CD4-positive, alpha-beta memory T cell (primary cell): ENCODE data around the gene WAPL. TPM values are rescaled to one million over a fixed set of nuclear protein-coding genes. Genes with fewer than 3 reads are reported as not detected.

Source experiments
- CTCF ChIA-PET: fragments of 350-600 bp; sonication (Branson Sonifier 250); formaldehyde crosslinking; loops from one replicate; lab custom pipeline; 2021; ENCODE audit warnings: inconsistent platforms; ENCODE audit not compliant: partially characterized antibody; lab: Charles Lee
- POLR2A ChIA-PET: fragments of 350-600 bp; sonication (Branson Sonifier 250); formaldehyde crosslinking; loops from one replicate; lab custom pipeline; 2021; ENCODE audit not compliant: partially characterized antibody; lab: Charles Lee
- DNase-seq, 5 donors: peaks; one replicate each; pipeline versions ENCODE4 v3.0.0 to v3.0.0-alpha.2; 2020 to 2022; ENCODE audit warnings: mixed read lengths in 1 of 5
- H3K27ac ChIP-seq: one replicate; pipeline ENCODE4 v1.7.0; 2013; ENCODE audit warnings: low read depth, low read length
- H3K27me3 ChIP-seq: 2 replicates; pipeline ENCODE4 v1.7.0; 2013; ENCODE audit warnings: mild to moderate bottlenecking, low read length, moderate library complexity; ENCODE audit not compliant: insufficient read depth
- H3K36me3 ChIP-seq: 2 replicates; pipeline ENCODE4 v1.7.0; 2013; ENCODE audit warnings: mild to moderate bottlenecking, low read length, moderate library complexity; ENCODE audit not compliant: insufficient read depth
- H3K4me1 ChIP-seq: 2 replicates; pipeline ENCODE4 v1.7.0; 2013; ENCODE audit warnings: mild to moderate bottlenecking, low read length, moderate library complexity; ENCODE audit not compliant: insufficient read depth
- H3K4me3 ChIP-seq, 2 donors: one replicate each; pipeline ENCODE4 v1.7.0; 2013; ENCODE audit warnings: low read length in 2 of 2, mild to moderate bottlenecking in 1 of 2
- H3K9me3 ChIP-seq, 2 donors: one replicate each; pipeline ENCODE4 v1.7.0; 2013; ENCODE audit warnings: low read length in 2 of 2, control low read depth in 1 of 2; ENCODE audit not compliant: control insufficient read depth in 1 of 2
- H3K27ac Mint-ChIP-seq, 7 donors: one replicate each; pipeline ENCODE4 v1.8.0; 2020 to 2021; ENCODE audit warnings: mixed read lengths in 7 of 7, mild to moderate bottlenecking in 6 of 7, inconsistent platforms in 3 of 7, moderate library complexity in 3 of 7
- H3K27me3 Mint-ChIP-seq, 2 donors: one replicate each; pipeline ENCODE4 v1.8.0; 2020 to 2021; ENCODE audit warnings: mixed read lengths in 2 of 2
- H3K36me3 Mint-ChIP-seq, 2 donors: one replicate each; pipeline ENCODE4 v1.8.0; 2020 to 2021; ENCODE audit warnings: mixed read lengths in 2 of 2, inconsistent platforms in 1 of 2, mild to moderate bottlenecking in 1 of 2
- H3K4me1 Mint-ChIP-seq, 4 donors: one replicate each; pipeline ENCODE4 v1.8.0; 2020 to 2021; ENCODE audit warnings: mixed read lengths in 4 of 4, mild to moderate bottlenecking in 1 of 4
- H3K4me3 Mint-ChIP-seq, 8 donors: one replicate each; pipeline ENCODE4 v1.8.0; 2020 to 2021; ENCODE audit warnings: mixed read lengths in 8 of 8, mild to moderate bottlenecking in 7 of 8, moderate library complexity in 6 of 8, inconsistent platforms in 3 of 8
- H3K9me3 Mint-ChIP-seq, 8 donors: one replicate each; pipeline ENCODE4 v1.8.0; 2020 to 2021; ENCODE audit warnings: mixed read lengths in 8 of 8, mild to moderate bottlenecking in 5 of 8, inconsistent platforms in 3 of 8, moderate library complexity in 1 of 8
- intact Hi-C: fragments of 100-400 bp; cut with micrococcal nuclease; formaldehyde crosslinking; loops from one replicate; pipeline ENCODE4 v1.15.1; 2023
- polyA plus RNA-seq, 2 donors: library from polyadenylated mRNA; unstranded; fragments of 300-500 nt; fragmentation: Illumina TruSeq; gene quantifications; one replicate each; pipeline ENCODE4 v1.2.3, GENCODE V29; 2021
- total RNA-seq, 2 experiments: library from RNA; stranded (reverse); gene quantifications; one replicate each; pipeline ENCODE4 v1.2.3, GENCODE V29; 2021

The WAPL gene
- total and polyA plus RNA-seq, 4 experiments from 2014 or later = 33.3 to 55.2 (median 48.4) TPM

- intact Hi-C loops = no loop called here
These were observed 10.3 kb downstream of the WAPL start for GRCh38 chr10:86511027-86511865.

GRCh38 chr10:86509145-86509544 lies 12.4 kb downstream of the WAPL start:
- Histone ChIP-seq H3K27ac (no peak overlapping the region), H3K27me3 (no peaks in the 10 kb centered on the region), H3K36me3 (peaks cover 2% of the 10 kb centered on the region), H3K9me3 (no peaks in the 10 kb centered on the region), H3K4me1 (peaks cover 67% of the 10 kb centered on the region), H3K4me3 (no peak overlapping the region)
- ChIA-PET CTCF (interaction anchor here (0.6 kb wide), 1 partner anchor 16 kb away, joined by 3 read pairs; no protein-coding TSS in a partner anchor), POLR2A (interaction anchor here (0.8 kb wide), 1 partner anchor 15 kb away, joined by 4 read pairs; no protein-coding TSS in a partner anchor)
- no peaks in the 10 kb centered on the region for H3K9me3 Mint-ChIP-seq
- DNase-seq = no peak
- H3K36me3 Mint-ChIP-seq = peaks cover 10 to 30% of the 10 kb centered on the region in 2 donors
- peaks cover 23 to 42% (median 33%) of the 10 kb centered on the region in 4 donors for H3K4me1 Mint-ChIP-seq
- intact Hi-C loops = no loop called here
- no peaks in the 10 kb centered on the region for H3K27me3 Mint-ChIP-seq
- no peak overlapping the region for H3K4me3 Mint-ChIP-seq
- no peak overlapping the region for H3K27ac Mint-ChIP-seq

More at GRCh38 chr10:86511027-86511865, 10.3 kb downstream of the WAPL start:
- H3K36me3 Mint-ChIP-seq = peaks cover 20 to 40% of the 10 kb centered on the region in 2 donors
- H3K36me3 ChIP-seq = peaks cover 7% of the 10 kb centered on the region
- H3K4me1 ChIP-seq = peaks cover 67% of the 10 kb centered on the region
- H3K4me1 Mint-ChIP-seq = peaks cover 34 to 53% (median 41%) of the 10 kb centered on the region in 4 donors
- no peaks in the 10 kb centered on the region for H3K9me3 Mint-ChIP-seq
- H3K4me3 ChIP-seq = no peak overlapping the region
- H3K9me3 ChIP-seq = no peaks in the 10 kb centered on the region
- H3K27me3 Mint-ChIP-seq = no peaks in the 10 kb centered on the region
- no peaks in the 10 kb centered on the region for H3K27me3 ChIP-seq
- no peak for DNase-seq
- ChIA-PET POLR2A (no interaction called here), CTCF (interaction anchor here (1.2 kb wide), 1 partner anchor 111 kb away, joined by 3 read pairs; no protein-coding TSS in a partner anchor)
- peak overlapping the region in 1 of 8 donors; percentile 17 for H3K4me3 Mint-ChIP-seq
- H3K27ac Mint-ChIP-seq = peak overlapping the region in 2 of 7 donors; percentile 15 to 25
- H3K27ac ChIP-seq = no peak overlapping the region

- Histone ChIP-seq H3K4me3 (no peak overlapping the region), H3K9me3 (no peaks in the 10 kb centered on the region), H3K4me1 (peaks cover 59% of the 10 kb centered on the region), H3K27ac (no peak overlapping the region), H3K27me3 (no peaks in the 10 kb centered on the region), H3K36me3 (no peaks in the 10 kb centered on the region)
- Mint-ChIP-seq H3K4me3 (no peak overlapping the region), H3K36me3 (peaks cover 5 to 24% of the 10 kb centered on the region in 2 donors), H3K9me3 (no peaks in the 10 kb centered on the region), H3K27ac (no peak overlapping the region), H3K27me3 (no peaks in the 10 kb centered on the region), H3K4me1 (peaks cover 19 to 39% (median 29%) of the 10 kb centered on the region in 4 donors)
- no peak for DNase-seq
- CTCF ChIA-PET = interaction anchor here (1.4 kb wide), 1 partner anchor 108 kb away, joined by 5 read pairs; no protein-coding TSS in a partner anchor
- intact Hi-C loops = no loop called here
- POLR2A ChIA-PET = no interaction called here
These were observed 13.4 kb downstream of the WAPL start for GRCh38 chr10:86508217-86508616.

- no peak overlapping the region for H3K4me3 ChIP-seq
- Mint-ChIP-seq H3K27ac (peak overlapping the region in 5 of 7 donors; percentile 22 to 59 (median 29)), H3K27me3 (no peaks in the 10 kb centered on the region), H3K4me3 (peak overlapping the region in 3 of 8 donors; percentile 5 to 17 (median 8)), H3K36me3 (peaks cover 0 to 31% of the 10 kb centered on the region in 2 donors), H3K9me3 (no peaks in the 10 kb centered on the region), H3K4me1 (peaks cover 18 to 40% (median 27%) of the 10 kb centered on the region in 4 donors)
- CTCF ChIA-PET = no interaction called here
- no peaks in the 10 kb centered on the region for H3K27me3 ChIP-seq
- no peaks in the 10 kb centered on the region for H3K9me3 ChIP-seq
- intact Hi-C loops = no loop called here
- DNase-seq = no peak
- peaks cover 53% of the 10 kb centered on the region for H3K4me1 ChIP-seq
- peaks cover 7% of the 10 kb centered on the region for H3K36me3 ChIP-seq
- H3K27ac ChIP-seq = no peak overlapping the region
- POLR2A ChIA-PET = interaction anchor here (1.3 kb wide), 1 partner anchor 15 kb away, joined by 3 read pairs; the partner anchor contains the start of gene WAPL
These were observed 15.1 kb downstream of the WAPL start for GRCh38 chr10:86506499-86506898.

- H3K27me3 Mint-ChIP-seq = no peaks in the 10 kb centered on the region
- Histone ChIP-seq H3K4me3 (no peak overlapping the region), H3K9me3 (no peaks in the 10 kb centered on the region), H3K36me3 (peaks cover 8% of the 10 kb centered on the region), H3K4me1 (peaks cover 52% of the 10 kb centered on the region), H3K27ac (no peak overlapping the region), H3K27me3 (no peaks in the 10 kb centered on the region)
- CTCF ChIA-PET = no interaction called here
- no peak for DNase-seq
- H3K9me3 Mint-ChIP-seq = no peaks in the 10 kb centered on the region
- intact Hi-C loops = no loop called here
- POLR2A ChIA-PET = interaction anchor here (1.3 kb wide), 1 partner anchor 15 kb away, joined by 3 read pairs; the partner anchor contains the start of gene WAPL
- peak overlapping the region in 3 of 8 donors; percentile 5 to 71 (median 17) for H3K4me3 Mint-ChIP-seq
- peaks cover 19 to 44% (median 28%) of the 10 kb centered on the region in 4 donors for H3K4me1 Mint-ChIP-seq
- H3K36me3 Mint-ChIP-seq = peaks cover 0 to 35% of the 10 kb centered on the region in 2 donors
- peak overlapping the region in 5 of 7 donors; percentile 25 to 78 (median 36) for H3K27ac Mint-ChIP-seq
These were observed 15.5 kb downstream of the WAPL start for GRCh38 chr10:86506062-86506461.

GRCh38 chr10:86504510-86504909 lies 17.1 kb downstream of the WAPL start:
- no peak overlapping the region for H3K4me3 Mint-ChIP-seq
- intact Hi-C loops = no loop called here
- no peaks in the 10 kb centered on the region for H3K9me3 Mint-ChIP-seq
- peak overlapping the region in 2 of 7 donors; percentile 15 to 46 for H3K27ac Mint-ChIP-seq
- H3K27me3 Mint-ChIP-seq = no peaks in the 10 kb centered on the region
- H3K4me3 ChIP-seq = no peak overlapping the region
- H3K36me3 Mint-ChIP-seq = peaks cover 13 to 48% of the 10 kb centered on the region in 2 donors
- H3K27me3 ChIP-seq = no peaks in the 10 kb centered on the region
- DNase-seq = no peak
- no peaks in the 10 kb centered on the region for H3K9me3 ChIP-seq
- H3K36me3 ChIP-seq = peaks cover 17% of the 10 kb centered on the region
- peaks cover 28 to 60% (median 41%) of the 10 kb centered on the region in 4 donors for H3K4me1 Mint-ChIP-seq
- POLR2A ChIA-PET = no interaction called here
- H3K4me1 ChIP-seq = peaks cover 55% of the 10 kb centered on the region
- CTCF ChIA-PET = no interaction called here
- H3K27ac ChIP-seq = no peak overlapping the region

- no peak for DNase-seq
- H3K9me3 ChIP-seq = no peaks in the 10 kb centered on the region
- no peaks in the 10 kb centered on the region for H3K9me3 Mint-ChIP-seq
- no peaks in the 10 kb centered on the region for H3K27me3 ChIP-seq
- H3K27me3 Mint-ChIP-seq = no peaks in the 10 kb centered on the region
- H3K36me3 Mint-ChIP-seq = peaks cover 19 to 76% of the 10 kb centered on the region in 2 donors
- peak overlapping the region in 3 of 7 donors; percentile 28 to 64 (median 62) for H3K27ac Mint-ChIP-seq
- H3K36me3 ChIP-seq = peaks cover 25% of the 10 kb centered on the region
- intact Hi-C loops = no loop called here
- H3K4me1 ChIP-seq = peaks cover 37% of the 10 kb centered on the region
- ChIA-PET POLR2A (no interaction called here), CTCF (interaction anchor here (1.6 kb wide), 1 partner anchor 42 kb away, joined by 3 read pairs; no protein-coding TSS in a partner anchor)
- H3K4me3 ChIP-seq = no peak overlapping the region
- H3K27ac ChIP-seq = no peak overlapping the region
- H3K4me1 Mint-ChIP-seq = peaks cover 27 to 74% (median 47%) of the 10 kb centered on the region in 4 donors
- no peak overlapping the region for H3K4me3 Mint-ChIP-seq
These were observed 20.7 kb downstream of the WAPL start for GRCh38 chr10:86500846-86501245.
